K562 (cell line): ENCODE measurements around the gene WDR81. TPM values are rescaled to one million over a fixed set of nuclear protein-coding genes. Genes with fewer than 3 reads are reported as not detected.

ENCODE experiments used
- ETV5 ChIP-seq: sonication (generic); formaldehyde crosslinking; IDR thresholded peaks from 2 replicates; pipeline ENCODE4 v1.4.0; 2020; ENCODE audit warnings: low read depth, mild to moderate bottlenecking, missing genetic modification reagents
- GABPB1 ChIP-seq: sonication (generic); formaldehyde crosslinking; IDR thresholded peaks from 2 replicates; pipeline ENCODE4 v1.8.0; 2022; ENCODE audit warnings: mild to moderate bottlenecking, missing genetic modification reagents
- HDAC3 ChIP-seq: fragments of 450-650 bp; IDR thresholded peaks from 2 replicates; pipeline ENCODE4 v1.6.1; 2018; ENCODE audit warnings: borderline replicate concordance, mild to moderate bottlenecking, moderate library complexity; ENCODE audit not compliant: partially characterized antibody
- HDAC6 ChIP-seq: IDR thresholded peaks from 2 replicates; pipeline ENCODE4 v1.6.1; 2012; ENCODE audit warnings: low read depth, mild to moderate bottlenecking, control low read depth, inconsistent platforms, low read length, moderate library complexity
- HDGF ChIP-seq: fragments of 450-650 bp; IDR thresholded peaks from 2 replicates; pipeline ENCODE4 v1.6.1; 2016
- HNRNPH1 ChIP-seq: fragments of 200-400 bp; formaldehyde crosslinking; optimal IDR thresholded peaks from 2 replicates; pipeline ENCODE3; 2017; ENCODE audit warnings: low read depth, mild to moderate bottlenecking, low read length, moderate library complexity
- NFRKB ChIP-seq: fragments of 450-650 bp; IDR thresholded peaks from 2 replicates; pipeline ENCODE4 v1.6.1; 2016; ENCODE audit warnings: low read depth
- NR2C2 ChIP-seq, 2 experiments: fragments of 200-800 bp in 1 of 2; sonication (Bioruptor generic) in 1 of 2; sonication (generic) in 1 of 2; formaldehyde crosslinking in 1 of 2; IDR thresholded peaks; 2 replicates each; pipeline versions ENCODE4 v1.6.1 to v1.8.0; 2016 to 2022; ENCODE audit warnings: mild to moderate bottlenecking in 1 of 2, missing compliant biosample characterization in 1 of 2, missing genetic modification characterization in 1 of 2, missing genetic modification reagents in 1 of 2
- PHF20 ChIP-seq: fragments of 450-650 bp; IDR thresholded peaks from 2 replicates; pipeline ENCODE4 v1.6.1; 2018; ENCODE audit not compliant: partially characterized antibody
- RHOXF2B ChIP-seq: fragments of 250-450 bp; sonication (Bioruptor Pico); conservative IDR thresholded peaks from 2 replicates; pipeline ENCODE4 v1.5.1; 2021
- SMARCE1 ChIP-seq: fragments of 450-650 bp; IDR thresholded peaks from 2 replicates; pipeline ENCODE4 v1.7.1; 2016; ENCODE audit warnings: mild to moderate bottlenecking
- SREBF2 ChIP-seq: sonication (generic); formaldehyde crosslinking; IDR thresholded peaks from 2 replicates; pipeline ENCODE4 v1.4.0; 2020; ENCODE audit warnings: mild to moderate bottlenecking, missing genetic modification reagents
- TAF7 ChIP-seq: fragments of 450-650 bp; IDR thresholded peaks from 2 replicates; pipeline ENCODE4 v1.6.1; 2016; ENCODE audit warnings: missing genetic modification characterization, missing compliant biosample characterization
- TRIM24 ChIP-seq, 2 experiments: fragments of 450-650 bp; IDR thresholded peaks; 2 replicates each; pipeline ENCODE4 v1.6.1; 2016
- WHSC1 ChIP-seq: IDR thresholded peaks from one replicate; pipeline ENCODE4 v1.6.1; 2012; ENCODE audit warnings: low read length, control low read depth, inconsistent platforms
- ZBTB17 ChIP-seq: fragments of 450-650 bp; formaldehyde crosslinking; IDR thresholded peaks from 2 replicates; pipeline ENCODE4 v1.4.0; 2020; ENCODE audit warnings: mild to moderate bottlenecking
- ZNF583 ChIP-seq: fragments of 250-450 bp; sonication (Bioruptor Pico); IDR thresholded peaks from 2 replicates; pipeline ENCODE4 v1.4.0; 2020
- ZNF589 ChIP-seq: fragments of 200-800 bp; sonication (Bioruptor generic); IDR thresholded peaks from 2 replicates; pipeline ENCODE4 v1.6.1; 2016; ENCODE audit warnings: low read depth, missing genetic modification characterization, missing compliant biosample characterization
- ZNF717 ChIP-seq: fragments of 250-450 bp; sonication (Bioruptor Pico); IDR thresholded peaks from 2 replicates; pipeline ENCODE4 v1.5.0; 2021
- ZNF785 ChIP-seq: fragments of 250-450 bp; sonication (Bioruptor Pico); IDR thresholded peaks from 2 replicates; pipeline ENCODE4 v1.4.0; 2020; ENCODE audit warnings: mild to moderate bottlenecking
- polyA plus RNA-seq, 8 experiments: library from polyadenylated mRNA; depleted of rRNA in 4 of 8; stranded (reverse) in 5 of 8; unstranded in 3 of 8; fragments of >200 nt; fragmentation: Nextera tagmentation in 2 of 8; fragmentation: Illumina TruSeq in 1 of 8; extraction: Ambion mirVana in 2 of 8; extraction: Trizol in 1 of 8; gene quantifications; 2 replicates each; pipeline versions ENCODE4 v1.2.1 to v1.2.3, GENCODE V29; 2011 to 2014; ENCODE audit warnings: inconsistent platforms in 1 of 8, missing spikeins in 1 of 8
- total RNA-seq, 7 experiments: library from RNA; depleted of rRNA in 6 of 7; stranded (reverse); fragments of >200 nt in 6 of 7; fragmentation: Illumina TruSeq in 2 of 7; extraction: Trizol in 2 of 7; gene quantifications; 2 replicates each; pipeline versions ENCODE4 v1.2.1 to v1.2.3, GENCODE V29; 2011 to 2021; ENCODE audit warnings: low replicate concordance in 1 of 7
- TF ChIP-seq, protein P1 (sequence below): fragments of 450-650 bp; IDR thresholded peaks from 2 replicates; pipeline ENCODE4 v1.6.1; 2016; ENCODE audit warnings: borderline replicate concordance
- TF ChIP-seq, protein P2 (sequence below): fragments of 450-650 bp; conservative IDR thresholded peaks from 2 replicates; pipeline ENCODE4 v1.6.1; 2016; ENCODE audit warnings: missing genetic modification characterization, low read depth, mild to moderate bottlenecking, control low read depth, missing compliant biosample characterization
- TF ChIP-seq, protein P3 (sequence below): fragments of 450-650 bp; formaldehyde crosslinking; IDR thresholded peaks from 2 replicates; pipeline ENCODE4 v1.4.0; 2022; ENCODE audit warnings: missing genetic modification characterization
- TF ChIP-seq, protein P4 (sequence below): fragments of 200-800 bp; sonication (Bioruptor generic); IDR thresholded peaks from 2 replicates; pipeline ENCODE4 v1.6.1; 2017; ENCODE audit warnings: missing genetic modification characterization, missing compliant biosample characterization

WDR81 gene
- total and polyA plus RNA-seq, 9 of the 15 experiments (the other 6 are each of a cell fraction or from before 2014, with no cell fraction given): 0.01 to 17.1 (median 3.3) TPM

DNA sequence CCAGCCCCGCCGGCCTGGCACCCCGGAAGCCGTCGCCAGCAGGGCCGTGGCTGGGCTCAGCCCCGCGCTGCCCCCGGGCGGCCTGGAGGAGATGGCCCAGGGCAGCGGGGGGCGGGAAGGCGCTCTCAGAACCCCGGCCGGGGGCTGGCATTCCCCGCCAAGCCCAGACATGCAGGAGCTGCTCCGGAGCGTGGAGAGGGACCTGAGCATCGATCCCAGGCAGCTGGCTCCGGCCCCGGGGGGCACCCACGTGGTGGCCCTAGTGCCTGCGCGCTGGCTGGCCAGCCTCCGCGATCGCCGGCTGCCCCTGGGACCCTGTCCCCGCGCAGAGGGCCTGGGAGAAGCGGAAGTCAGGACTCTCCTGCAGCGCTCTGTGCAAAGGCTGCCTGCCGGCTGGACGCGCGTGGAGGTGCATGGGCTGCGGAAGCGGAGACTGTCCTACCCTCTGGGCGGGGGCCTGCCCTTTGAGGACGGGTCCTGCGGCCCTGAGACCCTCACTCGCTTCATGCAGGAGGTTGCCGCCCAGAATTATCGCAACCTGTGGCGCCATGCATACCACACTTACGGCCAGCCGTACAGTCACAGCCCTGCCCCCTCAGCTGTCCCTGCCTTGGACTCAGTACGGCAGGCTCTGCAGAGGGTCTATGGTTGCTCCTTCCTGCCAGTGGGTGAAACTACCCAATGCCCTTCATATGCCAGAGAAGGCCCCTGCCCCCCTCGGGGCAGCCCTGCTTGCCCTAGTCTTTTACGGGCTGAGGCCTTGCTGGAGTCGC, 551 bp downstream of the WDR81 start (continued):
- TF ChIP-seq, protein P1, sequence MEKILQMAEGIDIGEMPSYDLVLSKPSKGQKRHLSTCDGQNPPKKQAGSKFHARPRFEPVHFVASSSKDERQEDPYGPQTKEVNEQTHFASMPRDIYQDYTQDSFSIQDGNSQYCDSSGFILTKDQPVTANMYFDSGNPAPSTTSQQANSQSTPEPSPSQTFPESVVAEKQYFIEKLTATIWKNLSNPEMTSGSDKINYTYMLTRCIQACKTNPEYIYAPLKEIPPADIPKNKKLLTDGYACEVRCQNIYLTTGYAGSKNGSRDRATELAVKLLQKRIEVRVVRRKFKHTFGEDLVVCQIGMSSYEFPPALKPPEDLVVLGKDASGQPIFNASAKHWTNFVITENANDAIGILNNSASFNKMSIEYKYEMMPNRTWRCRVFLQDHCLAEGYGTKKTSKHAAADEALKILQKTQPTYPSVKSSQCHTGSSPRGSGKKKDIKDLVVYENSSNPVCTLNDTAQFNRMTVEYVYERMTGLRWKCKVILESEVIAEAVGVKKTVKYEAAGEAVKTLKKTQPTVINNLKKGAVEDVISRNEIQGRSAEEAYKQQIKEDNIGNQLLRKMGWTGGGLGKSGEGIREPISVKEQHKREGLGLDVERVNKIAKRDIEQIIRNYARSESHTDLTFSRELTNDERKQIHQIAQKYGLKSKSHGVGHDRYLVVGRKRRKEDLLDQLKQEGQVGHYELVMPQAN: peak; percentile 42; the same call in 1 of the 2 replicates
- no peak for TF ChIP-seq ZNF785 (CRISPR knock-in tag)
- TF ChIP-seq ZNF589 (CRISPR knock-in tag): no peak
- no peak for TF ChIP-seq RHOXF2B
- no peak for TF ChIP-seq NR2C2 (CRISPR knock-in tag; IDR thresholded peaks at IDR 0.05)
- 0 out of 2 replicates have a peak, but pooled peaks have one; percentile 5 for TF ChIP-seq NR2C2 (tag; IDR thresholded peaks at IDR 0.05)
- no peak for TF ChIP-seq HDGF
- TF ChIP-seq ETV5 (CRISPR knock-in tag): no peak; the same call in 1 of the 2 replicates
- TF ChIP-seq, protein P2, sequence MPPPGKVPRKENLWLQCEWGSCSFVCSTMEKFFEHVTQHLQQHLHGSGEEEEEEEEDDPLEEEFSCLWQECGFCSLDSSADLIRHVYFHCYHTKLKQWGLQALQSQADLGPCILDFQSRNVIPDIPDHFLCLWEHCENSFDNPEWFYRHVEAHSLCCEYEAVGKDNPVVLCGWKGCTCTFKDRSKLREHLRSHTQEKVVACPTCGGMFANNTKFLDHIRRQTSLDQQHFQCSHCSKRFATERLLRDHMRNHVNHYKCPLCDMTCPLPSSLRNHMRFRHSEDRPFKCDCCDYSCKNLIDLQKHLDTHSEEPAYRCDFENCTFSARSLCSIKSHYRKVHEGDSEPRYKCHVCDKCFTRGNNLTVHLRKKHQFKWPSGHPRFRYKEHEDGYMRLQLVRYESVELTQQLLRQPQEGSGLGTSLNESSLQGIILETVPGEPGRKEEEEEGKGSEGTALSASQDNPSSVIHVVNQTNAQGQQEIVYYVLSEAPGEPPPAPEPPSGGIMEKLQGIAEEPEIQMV: no peak
- no peak for TF ChIP-seq HDAC3
- no peak for TF ChIP-seq WHSC1
- no peak for TF ChIP-seq ZBTB17 (CRISPR knock-in tag)
- TF ChIP-seq TAF7 (tag): no peak
- TF ChIP-seq HNRNPH1: no peak
- TF ChIP-seq SREBF2 (CRISPR knock-in tag): no peak
- TF ChIP-seq GABPB1: peak; percentile 53; the same call in 1 of the 2 replicates
- TF ChIP-seq TRIM24 (IDR thresholded peaks at IDR 0.05): no peak
- TF ChIP-seq, protein P3, sequence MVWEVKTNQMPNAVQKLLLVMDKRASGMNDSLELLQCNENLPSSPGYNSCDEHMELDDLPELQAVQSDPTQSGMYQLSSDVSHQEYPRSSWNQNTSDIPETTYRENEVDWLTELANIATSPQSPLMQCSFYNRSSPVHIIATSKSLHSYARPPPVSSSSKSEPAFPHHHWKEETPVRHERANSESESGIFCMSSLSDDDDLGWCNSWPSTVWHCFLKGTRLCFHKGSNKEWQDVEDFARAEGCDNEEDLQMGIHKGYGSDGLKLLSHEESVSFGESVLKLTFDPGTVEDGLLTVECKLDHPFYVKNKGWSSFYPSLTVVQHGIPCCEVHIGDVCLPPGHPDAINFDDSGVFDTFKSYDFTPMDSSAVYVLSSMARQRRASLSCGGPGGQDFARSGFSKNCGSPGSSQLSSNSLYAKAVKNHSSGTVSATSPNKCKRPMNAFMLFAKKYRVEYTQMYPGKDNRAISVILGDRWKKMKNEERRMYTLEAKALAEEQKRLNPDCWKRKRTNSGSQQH: no peak
- TF ChIP-seq PHF20: peak; percentile 17
- no peak for TF ChIP-seq ZNF583
- no peak for TF ChIP-seq SMARCE1
- no peak for TF ChIP-seq ZNF717
- TF ChIP-seq, protein P4, sequence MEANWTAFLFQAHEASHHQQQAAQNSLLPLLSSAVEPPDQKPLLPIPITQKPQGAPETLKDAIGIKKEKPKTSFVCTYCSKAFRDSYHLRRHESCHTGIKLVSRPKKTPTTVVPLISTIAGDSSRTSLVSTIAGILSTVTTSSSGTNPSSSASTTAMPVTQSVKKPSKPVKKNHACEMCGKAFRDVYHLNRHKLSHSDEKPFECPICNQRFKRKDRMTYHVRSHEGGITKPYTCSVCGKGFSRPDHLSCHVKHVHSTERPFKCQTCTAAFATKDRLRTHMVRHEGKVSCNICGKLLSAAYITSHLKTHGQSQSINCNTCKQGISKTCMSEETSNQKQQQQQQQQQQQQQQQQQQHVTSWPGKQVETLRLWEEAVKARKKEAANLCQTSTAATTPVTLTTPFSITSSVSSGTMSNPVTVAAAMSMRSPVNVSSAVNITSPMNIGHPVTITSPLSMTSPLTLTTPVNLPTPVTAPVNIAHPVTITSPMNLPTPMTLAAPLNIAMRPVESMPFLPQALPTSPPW (CRISPR knock-in tag): 0 out of 2 replicates have a peak, but pooled peaks have one; percentile 7
- TF ChIP-seq NFRKB: no peak
- TF ChIP-seq HDAC6: no peak
